Gastrocnemius medialis (tissue), 4 donors: Measurements from ENCODE around the gene ASIC5. TPM values are rescaled to one million over a fixed set of nuclear protein-coding genes. Genes with fewer than 3 reads are reported as not detected.
A peak's percentile ranks its signal among the peaks of the same experiment; 100 is the strongest.

Experiments used
- ATAC-seq, 2 donors: fragments of 150-250 bp; one replicate each; pipeline ENCODE4 v1.9.1; 2016
- DNase-seq, 2 donors: peaks; one replicate each; pipeline ENCODE4 v3.0.0-alpha.2; 2019
- H3K27ac ChIP-seq, 4 donors: fragments of 200-600 bp; sonication (generic); 1 replicate in 1 of 4; 2 replicates in 3 of 4; pipeline ENCODE4 v1.5.1; 2016 to 2018; ENCODE audit warnings: mild to moderate bottlenecking in 2 of 4, moderate library complexity in 1 of 4
- H3K27me3 ChIP-seq, 3 donors: fragments of 200-600 bp; sonication (generic) in 2 of 3; 1 replicate in 1 of 3; 2 replicates in 2 of 3; pipeline versions ENCODE4 v1.5.1 to v1.6.0; 2016 to 2019; ENCODE audit warnings: mild to moderate bottlenecking in 1 of 3, moderate library complexity in 1 of 3
- H3K36me3 ChIP-seq, 2 donors: fragments of 200-600 bp; sonication (generic) in 1 of 2; one replicate each; pipeline ENCODE4 v1.5.1; 2017 to 2018
- H3K4me1 ChIP-seq, 2 donors: fragments of 200-600 bp; sonication (generic) in 1 of 2; one replicate each; pipeline ENCODE4 v1.5.1; 2016 to 2017; ENCODE audit warnings: mild to moderate bottlenecking in 2 of 2
- H3K4me3 ChIP-seq, 4 donors: fragments of 200-600 bp; sonication (generic) in 3 of 4; 1 replicate in 1 of 4; 2 replicates in 3 of 4; pipeline ENCODE4 v1.5.1; 2016 to 2019; ENCODE audit warnings: mild to moderate bottlenecking in 2 of 4
- H3K9me3 ChIP-seq, 3 donors: fragments of 200-600 bp; sonication (generic) in 2 of 3; 1 replicate in 1 of 3; 2 replicates in 2 of 3; pipeline ENCODE4 v1.5.1; 2016 to 2019
- POLR2A ChIP-seq, 2 donors: fragments of 450-650 bp; IDR thresholded peaks; one replicate each; pipeline ENCODE4 v1.6.1; 2017; ENCODE audit warnings: antibody characterized with exemption in 2 of 2, mild to moderate bottlenecking in 2 of 2, moderate library complexity in 2 of 2
- in situ Hi-C, 4 donors: fragments of 200-750 bp; cut with MboI; loops; one replicate each; pipeline versions ENCODE4 v1.15.0 to v1.8.0; 2017; ENCODE audit warnings: low sequenced_read_pairs in 4 of 4
- intact Hi-C: fragments of 100-400 bp; cut with DNase I; formaldehyde crosslinking; loops from one replicate; pipeline ENCODE4 v1.15.1; 2023; ENCODE audit warnings: low total_unique reads
- total RNA-seq, 4 donors: library from RNA; depleted of rRNA; stranded (reverse); fragments of >200 nt; gene quantifications; one replicate each; pipeline versions ENCODE4 v1.1.0 to v1.2.3, GENCODE V29; 2016
- TF ChIP-seq, protein P1 (sequence below), 5 experiments: fragments of 450-650 bp in 3 of 5; fragments of 200-600 bp in 2 of 5; sonication (generic) in 2 of 5; IDR thresholded peaks in 4 of 5; conservative IDR thresholded peaks in 1 of 5; 1 replicate in 4 of 5; 2 replicates in 1 of 5; pipeline ENCODE4 v1.5.1; 2016 to 2019; ENCODE audit warnings: antibody characterized with exemption in 5 of 5, mild to moderate bottlenecking in 3 of 5, moderate library complexity in 3 of 5

The ASIC5 gene
- total RNA-seq, 4 donors from 2014 or later: not detected

DNA sequence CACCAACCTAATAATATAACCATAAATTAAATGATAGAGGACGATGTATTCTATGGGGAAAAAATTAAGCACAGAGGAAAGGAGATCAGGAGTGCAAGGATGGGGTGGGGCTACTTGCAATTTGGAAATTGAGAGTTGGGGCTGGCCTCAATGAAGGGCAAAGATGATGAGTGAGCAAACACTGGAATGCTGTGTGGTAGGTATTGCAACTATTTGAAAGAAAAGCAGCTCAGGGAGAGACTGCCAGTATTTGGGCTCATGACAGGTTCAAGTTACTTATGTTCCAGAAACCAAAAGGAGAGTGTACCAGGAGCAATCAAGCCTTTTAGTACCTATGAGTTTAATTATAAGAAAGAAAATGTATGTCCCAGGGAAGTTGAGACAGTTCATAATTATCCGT, 47.4 kb downstream of the ASIC5 start:
- Histone ChIP-seq H3K4me1 (no peaks in the 10 kb centered on the region), H3K4me3 (no peak overlapping the region), H3K9me3 (no peaks in the 10 kb centered on the region), H3K36me3 (no peaks in the 10 kb centered on the region), H3K27ac (no peak overlapping the region), H3K27me3 (no peaks in the 10 kb centered on the region)
- DNase-seq (no peak), ATAC-seq (no peak)
- in situ Hi-C loops: loop anchor here in 1 of 4 donors (10.0 kb wide), 1 partner anchor 126 kb away; no protein-coding TSS in a partner anchor
- intact Hi-C loops: no loop called here
- TF ChIP-seq, protein P1, sequence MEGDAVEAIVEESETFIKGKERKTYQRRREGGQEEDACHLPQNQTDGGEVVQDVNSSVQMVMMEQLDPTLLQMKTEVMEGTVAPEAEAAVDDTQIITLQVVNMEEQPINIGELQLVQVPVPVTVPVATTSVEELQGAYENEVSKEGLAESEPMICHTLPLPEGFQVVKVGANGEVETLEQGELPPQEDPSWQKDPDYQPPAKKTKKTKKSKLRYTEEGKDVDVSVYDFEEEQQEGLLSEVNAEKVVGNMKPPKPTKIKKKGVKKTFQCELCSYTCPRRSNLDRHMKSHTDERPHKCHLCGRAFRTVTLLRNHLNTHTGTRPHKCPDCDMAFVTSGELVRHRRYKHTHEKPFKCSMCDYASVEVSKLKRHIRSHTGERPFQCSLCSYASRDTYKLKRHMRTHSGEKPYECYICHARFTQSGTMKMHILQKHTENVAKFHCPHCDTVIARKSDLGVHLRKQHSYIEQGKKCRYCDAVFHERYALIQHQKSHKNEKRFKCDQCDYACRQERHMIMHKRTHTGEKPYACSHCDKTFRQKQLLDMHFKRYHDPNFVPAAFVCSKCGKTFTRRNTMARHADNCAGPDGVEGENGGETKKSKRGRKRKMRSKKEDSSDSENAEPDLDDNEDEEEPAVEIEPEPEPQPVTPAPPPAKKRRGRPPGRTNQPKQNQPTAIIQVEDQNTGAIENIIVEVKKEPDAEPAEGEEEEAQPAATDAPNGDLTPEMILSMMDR (IDR thresholded peaks at IDR 0.05 in 4 of 5, conservative IDR thresholded peaks at IDR 0.05 in 1 of 5): no peak
- no peak for TF ChIP-seq POLR2A (IDR thresholded peaks at IDR 0.05)

GRCh38 chr4:155811083-155811482, 55.0 kb downstream of the ASIC5 start:
- Histone ChIP-seq H3K27ac (no peak overlapping the region), H3K27me3 (no peaks in the 10 kb centered on the region), H3K4me1 (peaks cover 0 to 3% of the 10 kb centered on the region in 2 donors), H3K36me3 (no peaks in the 10 kb centered on the region), H3K4me3 (no peak overlapping the region), H3K9me3 (no peaks in the 10 kb centered on the region)
- ATAC-seq (no peak), DNase-seq (no peak)
- intact Hi-C loops (no loop called here), in situ Hi-C loops (loop anchor here in 1 of 4 donors (10.0 kb wide), 1 partner anchor 134 kb away; no protein-coding TSS in a partner anchor)
- TF ChIP-seq POLR2A (IDR thresholded peaks at IDR 0.05): no peak
- TF ChIP-seq, protein P1 (IDR thresholded peaks at IDR 0.05 in 4 of 5, conservative IDR thresholded peaks at IDR 0.05 in 1 of 5): no peak

DNA sequence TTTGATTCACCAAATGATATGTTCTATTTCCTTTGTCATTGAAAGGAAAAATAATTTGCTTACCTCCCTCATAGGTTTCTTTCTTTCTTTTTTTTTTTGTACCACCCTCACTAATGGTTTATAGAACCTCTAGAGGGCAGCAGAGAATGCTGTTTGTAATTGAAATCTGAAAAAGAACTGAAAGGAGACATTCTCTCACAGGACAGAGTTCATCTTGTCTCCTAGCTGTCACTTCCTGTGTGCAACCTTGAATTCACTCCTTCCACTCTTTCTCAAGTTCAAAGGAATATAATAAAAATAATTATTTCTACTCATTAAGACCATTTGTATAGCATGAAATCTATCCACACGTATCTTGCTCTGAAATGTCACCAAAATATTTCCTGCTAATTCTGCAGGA, 56.2 kb downstream of the ASIC5 start:
- Histone ChIP-seq H3K27me3 (no peaks in the 10 kb centered on the region), H3K9me3 (no peaks in the 10 kb centered on the region), H3K36me3 (no peaks in the 10 kb centered on the region), H3K27ac (no peak overlapping the region), H3K4me1 (peaks cover 0 to 3% of the 10 kb centered on the region in 2 donors), H3K4me3 (no peak overlapping the region)
- ATAC-seq (peak in 1 of 2 donors; percentile 62), DNase-seq (no peak)
- intact Hi-C loops: no loop called here
- TF ChIP-seq POLR2A (IDR thresholded peaks at IDR 0.05): no peak
- TF ChIP-seq, protein P1 (IDR thresholded peaks at IDR 0.05 in 4 of 5, conservative IDR thresholded peaks at IDR 0.05 in 1 of 5): peak in 3 of 5 experiments; percentile 32 to 63 (median 59)
- in situ Hi-C loops: loop anchor here in 2 of 4 donors (5.0 to 10.0 kb wide), 2 partner anchors 135 to 142 kb away; partner anchors contain the start of gene CTSO (in 1 of the 2)

DNA sequence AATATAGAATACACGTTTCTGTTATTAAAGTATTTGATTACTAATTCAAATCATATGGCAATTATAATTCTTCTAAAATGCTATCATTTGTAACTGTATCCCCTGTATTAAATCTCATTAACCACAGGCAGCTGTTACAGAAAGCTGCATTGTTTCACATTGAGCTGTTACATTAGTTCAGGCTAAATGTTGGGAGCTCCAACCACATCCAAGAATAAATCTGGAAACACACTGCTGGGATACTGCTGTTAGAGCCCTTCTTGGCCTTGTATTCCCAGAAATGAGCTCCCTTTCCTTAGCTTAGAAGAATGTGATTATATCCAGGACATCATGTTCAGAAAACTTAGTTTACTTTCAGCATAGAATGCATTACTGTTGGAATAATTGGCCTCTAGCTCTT, 59.1 kb downstream of the ASIC5 start:
- no peak for ATAC-seq

More for the DNA sequence above, 59.1 kb downstream of the ASIC5 start:
- Histone ChIP-seq H3K4me1 (peaks cover 0 to 3% of the 10 kb centered on the region in 2 donors), H3K27me3 (no peaks in the 10 kb centered on the region), H3K27ac (no peak overlapping the region), H3K36me3 (no peaks in the 10 kb centered on the region), H3K9me3 (no peaks in the 10 kb centered on the region), H3K4me3 (no peak overlapping the region)
- TF ChIP-seq, protein P1 (IDR thresholded peaks at IDR 0.05 in 4 of 5, conservative IDR thresholded peaks at IDR 0.05 in 1 of 5): no peak
- TF ChIP-seq POLR2A (IDR thresholded peaks at IDR 0.05): no peak
- in situ Hi-C loops: loop anchor here in 1 of 4 donors (5.0 kb wide), 1 partner anchor 145 kb away; the partner anchor contains the start of gene CTSO
- intact Hi-C loops: no loop called here
- no peak for DNase-seq
